ENCODE data around the gene FUNDC2.
A peak's percentile ranks its signal among the peaks of the same experiment; 100 is the strongest.

The FUNDC2 gene

GRCh38 chrX:155070975-155071693, 44.5 kb downstream of the FUNDC2 start, which contains the start of the genes BRCC3, CMC4 and MTCP1:
BRCC3 (plus strand) TSS chrX:155071508; CDS start chrX:155071528, 20 bp downstream.
CMC4 (minus strand) TSS chrX:155071136; CDS start chrX:155064023, 7,113 bp downstream.
MTCP1 (minus strand) TSS chrX:155071136; CDS start chrX:155066010, 5,126 bp downstream.
- peak; percentile 75 for DNase-seq

DNA sequence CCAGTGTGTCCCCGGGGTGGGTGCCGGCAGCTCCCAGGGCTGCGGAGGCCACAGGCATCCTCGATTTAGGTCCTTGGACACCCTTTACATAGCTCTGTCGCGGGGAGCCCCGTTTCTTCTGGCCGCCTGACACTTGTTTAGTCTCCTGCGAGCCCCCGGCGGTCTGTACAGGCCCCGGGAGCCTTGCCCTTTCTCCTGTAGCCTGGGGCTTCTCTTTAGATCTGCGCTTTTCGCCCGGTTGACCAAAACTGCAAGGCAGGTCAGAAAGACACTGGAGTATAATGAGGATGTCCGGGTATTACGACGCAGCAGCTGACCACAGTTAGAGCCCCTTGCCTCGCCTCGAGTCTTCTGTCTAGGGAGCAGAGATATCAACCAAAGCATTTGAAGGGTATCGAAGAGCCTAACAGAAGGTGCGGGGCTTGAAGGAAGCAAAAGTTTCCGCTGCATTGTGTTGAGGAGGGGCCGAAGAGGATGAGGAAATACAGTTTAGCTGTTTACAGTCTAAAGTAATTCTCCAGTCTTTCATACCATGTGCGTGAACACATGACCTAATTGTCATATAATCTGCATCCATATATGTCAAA, 45.1 kb downstream of the FUNDC2 start:
- peak; percentile 0 for DNase-seq

DNA sequence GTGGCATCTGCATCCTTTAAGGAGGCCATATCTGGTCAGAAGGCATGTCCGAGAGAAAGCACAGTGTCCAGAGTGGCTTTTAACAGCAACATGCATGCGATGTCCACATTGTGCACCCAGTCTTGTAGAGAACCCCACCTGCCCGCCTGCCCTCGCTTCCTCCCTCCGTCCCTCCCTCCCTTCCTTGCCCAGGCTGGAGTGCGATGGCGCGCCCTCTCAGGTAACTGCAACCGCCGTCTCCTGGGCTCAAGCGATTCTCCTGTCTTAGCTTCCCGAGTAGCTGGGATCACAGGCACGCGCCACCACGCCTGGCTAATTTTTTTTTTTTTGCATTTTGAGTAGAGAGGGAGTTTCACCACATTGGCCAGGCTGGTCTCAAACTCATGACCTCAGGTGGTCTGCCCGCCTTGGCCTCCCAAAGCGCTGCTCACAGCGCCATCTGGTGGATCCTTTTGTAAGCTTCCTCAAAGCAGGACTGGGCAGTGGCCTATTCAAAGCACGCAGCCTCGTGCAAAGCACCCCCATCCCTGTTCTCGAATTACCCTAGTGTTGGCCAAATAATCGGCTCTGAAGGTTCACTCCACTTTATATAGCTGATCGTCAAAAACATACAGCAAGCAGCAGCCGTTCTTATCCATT, 59.7 kb downstream of the FUNDC2 start:
- DNase-seq: peak; percentile 10

- DNase-seq: no peak
These were observed 60.5 kb downstream of the FUNDC2 start for GRCh38 chrX:155086961-155087735.

- DNase-seq: peak; percentile 41
These were observed 67.9 kb downstream of the FUNDC2 start for GRCh38 chrX:155094468-155095061.

DNA sequence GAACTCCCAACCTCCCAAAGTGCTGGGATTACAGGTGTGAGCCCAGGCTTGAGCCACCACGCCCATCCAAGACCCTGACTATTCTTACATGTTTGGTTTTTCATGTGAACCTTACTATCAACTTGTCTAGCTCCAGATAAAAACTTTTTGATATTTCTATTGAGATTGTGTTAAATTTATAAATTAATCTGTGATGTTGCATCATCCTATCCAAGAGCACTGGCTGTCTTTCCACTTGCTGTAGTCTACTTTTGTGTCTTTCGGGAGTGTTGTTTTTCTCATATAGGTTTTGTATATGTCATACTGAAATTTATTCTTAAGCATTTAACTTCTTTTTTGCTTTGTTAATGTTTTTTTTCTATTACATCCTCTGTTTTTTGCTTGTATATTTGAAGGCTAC, 79.3 kb downstream of the FUNDC2 start:
- no peak for DNase-seq

GRCh38 chrX:155108427-155108826, 81.8 kb downstream of the FUNDC2 start:
- DNase-seq: peak; percentile 0
